RWPE2 (cell line): ENCODE data around the gene PPP1R36.
A peak's percentile ranks its signal among the peaks of the same experiment; 100 is the strongest.

ENCODE experiments used
- ATAC-seq: fragments of 200-7000 bp; cut with Tn5 transposase; 3 replicates; pipeline ENCODE4 v1.9.1; 2021; ENCODE audit warnings: low read depth
- DNase-seq: peaks from one replicate; pipeline ENCODE4 v3.0.0-alpha.2; 2020; ENCODE audit warnings: low spot score
- H3K27ac ChIP-seq: fragments of 450-650 bp; 2 replicates; pipeline ENCODE4 v1.5.1; 2017; ENCODE audit warnings: mild to moderate bottlenecking; ENCODE audit not compliant: poor library complexity, severe bottlenecking
- H3K27me3 ChIP-seq: fragments of 250-450 bp; sonication (Bioruptor Pico); 2 replicates; pipeline ENCODE4 v1.5.1; 2021; ENCODE audit warnings: mild to moderate bottlenecking, moderate library complexity; ENCODE audit not compliant: insufficient read depth, poor library complexity, severe bottlenecking
- H3K36me3 ChIP-seq: fragments of 250-450 bp; sonication (Bioruptor Pico); 2 replicates; pipeline ENCODE4 v1.5.1; 2020; ENCODE audit warnings: low read depth, mild to moderate bottlenecking, moderate library complexity
- H3K4me1 ChIP-seq: fragments of 250-450 bp; sonication (Bioruptor Pico); 2 replicates; pipeline ENCODE4 v1.5.1; 2021; ENCODE audit warnings: mild to moderate bottlenecking, moderate library complexity; ENCODE audit not compliant: insufficient read depth, poor library complexity, severe bottlenecking
- H3K4me3 ChIP-seq: fragments of 250-450 bp; sonication (Bioruptor Pico); 2 replicates; pipeline ENCODE4 v1.5.1; 2021; ENCODE audit warnings: mild to moderate bottlenecking, moderate library complexity; ENCODE audit not compliant: severe bottlenecking
- H3K9me3 ChIP-seq: fragments of 250-450 bp; sonication (Bioruptor Pico); 2 replicates; pipeline ENCODE4 v1.5.1; 2021; ENCODE audit warnings: mild to moderate bottlenecking, moderate library complexity; ENCODE audit not compliant: severe bottlenecking
- CTCF ChIP-seq: fragments of 450-650 bp; IDR thresholded peaks from one replicate; pipeline ENCODE4 v1.5.1; 2017; ENCODE audit warnings: mild to moderate bottlenecking, moderate library complexity; ENCODE audit not compliant: poor library complexity, severe bottlenecking

The PPP1R36 gene

GRCh38 chr14:64549791-64550620 is at the start of gene PPP1R36:
TSS of gene PPP1R36 (plus strand) at chr14:64549961. CDS start at chr14:64549998, 37 bp downstream.
- Histone ChIP-seq H3K9me3 (no peaks in the 10 kb centered on the region), H3K4me3 (no peak within 1 kb of the TSS), H3K36me3 (no peaks in the 10 kb centered on the region), H3K27me3 (peaks cover 5% of the 10 kb centered on the region), H3K4me1 (peaks cover 6% of the 10 kb centered on the region), H3K27ac (no peak within 1 kb of the TSS)
- no peak for TF ChIP-seq CTCF
- DNase-seq (no peak), ATAC-seq (peak; percentile 83)

GRCh38 chr14:64500088-64500487 is 49.7 kb upstream of the PPP1R36 start:
- Histone ChIP-seq H3K9me3 (no peaks in the 10 kb centered on the region), H3K36me3 (peaks cover 38% of the 10 kb centered on the region), H3K27ac (no peak overlapping the region), H3K4me1 (peaks cover 23% of the 10 kb centered on the region), H3K27me3 (no peaks in the 10 kb centered on the region), H3K4me3 (no peak overlapping the region)
- DNase-seq (no peak), ATAC-seq (no peak)
- no peak for TF ChIP-seq CTCF

DNA sequence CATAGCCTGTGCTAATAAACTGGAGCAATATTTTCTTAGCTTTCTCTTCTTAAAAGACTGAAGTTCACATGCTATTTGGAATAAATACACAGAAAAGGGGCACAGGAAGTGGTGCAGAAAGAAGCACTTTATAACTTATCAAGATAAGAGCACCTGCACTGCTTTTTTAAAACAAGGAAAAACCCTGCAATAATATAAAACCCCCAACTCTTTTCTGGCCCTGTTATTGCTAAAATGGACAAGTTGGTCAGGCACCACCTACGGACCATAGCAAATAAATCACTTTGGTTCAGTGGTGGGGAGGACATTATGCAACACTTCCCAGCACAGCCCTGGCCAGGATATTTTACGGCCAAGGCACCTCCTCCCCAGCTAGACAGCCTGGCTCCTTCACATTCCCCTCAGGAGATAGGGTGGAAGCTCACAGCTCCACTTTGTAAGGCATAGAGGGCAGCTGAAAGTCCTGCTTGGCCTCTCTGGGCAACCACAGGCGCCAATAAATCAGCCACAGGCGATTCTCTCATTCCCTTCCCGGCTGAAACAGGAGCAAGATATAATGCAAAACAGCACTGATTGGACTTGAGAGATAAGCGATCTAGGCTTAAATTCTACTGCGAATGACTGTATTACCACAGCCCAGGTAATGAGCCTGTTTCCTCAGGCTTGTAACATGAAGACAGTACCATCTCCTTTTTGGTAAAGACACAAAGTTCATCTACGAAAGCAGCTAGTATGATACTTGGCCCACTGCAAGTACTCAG is 48.2 kb upstream of the PPP1R36 start:
- no peak for DNase-seq
- no peaks in the 10 kb centered on the region for H3K27me3 ChIP-seq
- peaks cover 29% of the 10 kb centered on the region for H3K36me3 ChIP-seq
- no peak for TF ChIP-seq CTCF
- peak overlapping the region; percentile 97 for H3K27ac ChIP-seq
- peak; percentile 2; the same call in 1 of the 3 replicates for ATAC-seq
- H3K9me3 ChIP-seq = no peaks in the 10 kb centered on the region
- H3K4me1 ChIP-seq = peaks cover 29% of the 10 kb centered on the region
- H3K4me3 ChIP-seq = peak overlapping the region; percentile 81

DNA sequence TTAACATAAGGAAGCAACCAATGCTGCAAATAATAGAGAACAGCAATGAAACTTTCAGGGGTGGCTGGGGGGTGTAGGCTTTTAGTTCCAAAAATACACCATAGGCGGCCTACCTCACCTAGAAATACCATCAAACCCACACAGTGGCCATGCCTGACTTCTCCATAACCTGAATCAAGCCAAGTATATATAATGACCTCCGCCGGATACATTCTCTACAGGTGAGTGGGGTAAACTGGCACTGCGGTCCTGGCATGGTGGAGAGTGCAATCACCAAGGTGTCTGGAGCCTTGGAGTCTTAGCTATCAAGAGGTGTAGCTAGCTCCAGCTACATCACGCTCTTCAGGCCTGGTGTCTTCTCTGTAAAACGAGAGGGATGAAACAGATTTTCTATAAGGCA is 47.3 kb upstream of the PPP1R36 start:
- H3K4me3 ChIP-seq = peak overlapping the region; percentile 81
- no peaks in the 10 kb centered on the region for H3K9me3 ChIP-seq
- H3K4me1 ChIP-seq = peaks cover 38% of the 10 kb centered on the region
- no peak for TF ChIP-seq CTCF
- ATAC-seq (no peak), DNase-seq (no peak)
- peaks cover 22% of the 10 kb centered on the region for H3K36me3 ChIP-seq
- peak overlapping the region; percentile 97 for H3K27ac ChIP-seq
- H3K27me3 ChIP-seq = no peaks in the 10 kb centered on the region
